Stimulated activated CD4-positive, alpha-beta T cell treated with anti-CD3 and anti-CD28 coated beads, Interleukin-1b, Interleukin-23, amount 100 ng/mL, for 1 hour (primary cell): ENCODE results near the gene NKIRAS1.

Source experiments
- DNase-seq, 2 donors: peaks; one replicate each; pipeline ENCODE4 v3.0.0-alpha.2; 2020; ENCODE audit warnings: low read depth in 2 of 2

NKIRAS1 gene

GRCh38 chr3:23916886-23917678, at the start of gene NKIRAS1, which contains the start of gene RPL15:
TSS of gene NKIRAS1 (minus strand) at chr3:23916990. CDS start at chr3:23910904, 6,086 bp downstream.
TSS of gene RPL15 (plus strand) at chr3:23917132. CDS start at chr3:23917860, 728 bp downstream.
- DNase-seq: peak; percentile 89 to 92

- DNase-seq: no peak
Measured at GRCh38 chr3:23966328-23966727, 49.5 kb upstream of the NKIRAS1 start.

- no peak for DNase-seq
Measured at GRCh38 chr3:23964537-23965235, 47.9 kb upstream of the NKIRAS1 start.

GRCh38 chr3:23961913-23962312, 45.1 kb upstream of the NKIRAS1 start:
- DNase-seq: no peak

GRCh38 chr3:23961066-23961465, 44.3 kb upstream of the NKIRAS1 start:
- DNase-seq: no peak

- no peak for DNase-seq
Measured at GRCh38 chr3:23960649-23961048, 43.9 kb upstream of the NKIRAS1 start.

- DNase-seq: no peak
Measured at GRCh38 chr3:23959135-23959900, 42.5 kb upstream of the NKIRAS1 start.

- no peak for DNase-seq
Measured at GRCh38 chr3:23956701-23957100, 39.9 kb upstream of the NKIRAS1 start.

GRCh38 chr3:23954144-23954543, 37.4 kb upstream of the NKIRAS1 start:
- no peak for DNase-seq

- no peak for DNase-seq
Measured at GRCh38 chr3:23953523-23953922, 36.7 kb upstream of the NKIRAS1 start.

GRCh38 chr3:23952646-23953045, 35.9 kb upstream of the NKIRAS1 start:
- no peak for DNase-seq

GRCh38 chr3:23950293-23950692, 33.5 kb upstream of the NKIRAS1 start:
- no peak for DNase-seq

GRCh38 chr3:23949784-23950183, 33.0 kb upstream of the NKIRAS1 start:
- DNase-seq: no peak

- DNase-seq: no peak
Measured at GRCh38 chr3:23948761-23949160, 32.0 kb upstream of the NKIRAS1 start.

GRCh38 chr3:23945913-23946687, 29.3 kb upstream of the NKIRAS1 start:
- peak; percentile 94 to 95 for DNase-seq

GRCh38 chr3:23945663-23945912, 28.8 kb upstream of the NKIRAS1 start:
- no peak for DNase-seq

- DNase-seq: peak; percentile 39 to 50
Measured at GRCh38 chr3:23944861-23945662, 28.3 kb upstream of the NKIRAS1 start, which contains the start of gene NR1D2. TSS of gene NR1D2 (plus strand) at chr3:23945286. CDS start at chr3:23945579, 293 bp downstream.

- DNase-seq: no peak
Measured at GRCh38 chr3:23944007-23944783, 27.4 kb upstream of the NKIRAS1 start.

GRCh38 chr3:23942546-23942945, 25.8 kb upstream of the NKIRAS1 start:
- no peak for DNase-seq

- no peak for DNase-seq
Measured at GRCh38 chr3:23941440-23941839, 24.6 kb upstream of the NKIRAS1 start.
